Liver (tissue), 9 donors: ENCODE measurements around the gene STC2. TPM values are rescaled to one million over a fixed set of nuclear protein-coding genes. Genes with fewer than 3 reads are reported as not detected.

Experiments used
- DNase-seq: peaks from one replicate; pipeline ENCODE4 v3.0.0-alpha.2; 2017; ENCODE audit warnings: low spot score
- H3K27ac ChIP-seq, 2 donors: one replicate each; pipeline ENCODE4 v1.7.0; 2013; ENCODE audit warnings: inconsistent platforms in 2 of 2, low read length in 2 of 2, control low read depth in 1 of 2, low read depth in 1 of 2, mild to moderate bottlenecking in 1 of 2
- H3K27me3 ChIP-seq, 4 donors: one replicate each; pipeline versions ENCODE4 v1.6.1 to v1.7.0; 2013; ENCODE audit warnings: low read length in 3 of 4, inconsistent platforms in 1 of 4, mild to moderate bottlenecking in 1 of 4, moderate library complexity in 1 of 4; ENCODE audit not compliant: control insufficient read depth in 4 of 4, insufficient read depth in 4 of 4
- H3K36me3 ChIP-seq, 4 donors: one replicate each; pipeline versions ENCODE4 v1.6.1 to v1.7.0; 2013; ENCODE audit warnings: low read length in 3 of 4, mild to moderate bottlenecking in 3 of 4, low read depth in 1 of 4, moderate library complexity in 1 of 4; ENCODE audit not compliant: control insufficient read depth in 4 of 4, insufficient read depth in 3 of 4
- H3K4me1 ChIP-seq, 4 donors: one replicate each; pipeline versions ENCODE4 v1.6.1 to v1.7.0; 2013; ENCODE audit warnings: low read length in 3 of 4, mild to moderate bottlenecking in 3 of 4, moderate library complexity in 1 of 4; ENCODE audit not compliant: control insufficient read depth in 4 of 4, insufficient read depth in 4 of 4
- H3K4me3 ChIP-seq, 3 donors: one replicate each; pipeline versions ENCODE4 v1.6.1 to v1.7.0; 2013; ENCODE audit warnings: low read length in 3 of 3, control low read depth in 1 of 3, low read depth in 1 of 3, mild to moderate bottlenecking in 1 of 3
- H3K9ac ChIP-seq, 2 donors: one replicate each; pipeline ENCODE4 v1.7.0; 2013; ENCODE audit warnings: low read length in 2 of 2, mild to moderate bottlenecking in 2 of 2, moderate library complexity in 2 of 2, control low read depth in 1 of 2, low read depth in 1 of 2
- H3K9me3 ChIP-seq, 4 donors: one replicate each; pipeline versions ENCODE4 v1.6.1 to v1.7.0; 2013; ENCODE audit warnings: low read length in 3 of 4; ENCODE audit not compliant: control insufficient read depth in 4 of 4
- ATF3 ChIP-seq: IDR thresholded peaks from 2 replicates; pipeline ENCODE4 v1.6.1; 2016; ENCODE audit warnings: antibody characterized with exemption
- CTCF ChIP-seq: fragments of 150-350 bp; IDR thresholded peaks from 2 replicates; pipeline ENCODE4 v1.5.1; 2017; ENCODE audit warnings: improper control_type of control experiment, low read depth, low read length; ENCODE audit not compliant: missing input control
- EGR1 ChIP-seq, 2 donors: IDR thresholded peaks; 2 replicates each; pipeline ENCODE4 v1.6.1; 2016 to 2018; ENCODE audit warnings: antibody characterized with exemption in 2 of 2, low read depth in 2 of 2
- FOXA1 ChIP-seq: IDR thresholded peaks from 2 replicates; pipeline ENCODE4 v1.6.1; 2016; ENCODE audit warnings: antibody characterized with exemption
- FOXA2 ChIP-seq: IDR thresholded peaks from 2 replicates; pipeline ENCODE4 v1.6.1; 2016; ENCODE audit warnings: antibody characterized with exemption
- GABPA ChIP-seq, 2 donors: IDR thresholded peaks in 1 of 2; conservative IDR thresholded peaks in 1 of 2; 2 replicates each; pipeline ENCODE4 v1.6.1; 2016; ENCODE audit warnings: antibody characterized with exemption in 2 of 2, mild to moderate bottlenecking in 1 of 2, moderate library complexity in 1 of 2
- HNF4A ChIP-seq, 2 donors: conservative IDR thresholded peaks; 2 replicates each; pipeline ENCODE4 v1.6.1; 2016; ENCODE audit warnings: antibody characterized with exemption in 2 of 2, mild to moderate bottlenecking in 2 of 2
- HNF4G ChIP-seq: IDR thresholded peaks from 2 replicates; pipeline ENCODE4 v1.6.1; 2016; ENCODE audit warnings: antibody characterized with exemption
- JUND ChIP-seq, 2 donors: IDR thresholded peaks; 2 replicates each; pipeline ENCODE4 v1.6.1; 2016; ENCODE audit warnings: antibody characterized with exemption in 2 of 2
- MAX ChIP-seq: IDR thresholded peaks from 2 replicates; pipeline ENCODE4 v1.6.1; 2016; ENCODE audit warnings: antibody characterized with exemption
- NR2F2 ChIP-seq: IDR thresholded peaks from 2 replicates; pipeline ENCODE4 v1.6.1; 2016; ENCODE audit warnings: antibody characterized with exemption
- RAD21 ChIP-seq, 2 donors: IDR thresholded peaks; 2 replicates each; pipeline ENCODE4 v1.6.1; 2016; ENCODE audit warnings: antibody characterized with exemption in 2 of 2, mild to moderate bottlenecking in 2 of 2
- REST ChIP-seq: IDR thresholded peaks from 2 replicates; pipeline ENCODE4 v1.6.1; 2016; ENCODE audit warnings: antibody characterized with exemption, mild to moderate bottlenecking
- RXRA ChIP-seq, 2 donors: IDR thresholded peaks; 2 replicates each; pipeline ENCODE4 v1.6.1; 2017 to 2018; ENCODE audit warnings: antibody characterized with exemption in 2 of 2, mild to moderate bottlenecking in 1 of 2
- SP1 ChIP-seq: IDR thresholded peaks from 2 replicates; pipeline ENCODE4 v1.6.1; 2018; ENCODE audit warnings: antibody characterized with exemption, mild to moderate bottlenecking
- TAF1 ChIP-seq: conservative IDR thresholded peaks from 2 replicates; pipeline ENCODE4 v1.6.1; 2016; ENCODE audit warnings: antibody characterized with exemption, mild to moderate bottlenecking
- YY1 ChIP-seq: IDR thresholded peaks from 2 replicates; pipeline ENCODE4 v1.6.1; 2016; ENCODE audit warnings: antibody characterized with exemption, mild to moderate bottlenecking
- ZBTB33 ChIP-seq: IDR thresholded peaks from 2 replicates; pipeline ENCODE4 v1.6.1; 2016; ENCODE audit warnings: antibody characterized with exemption
- WGBS: extraction: QIAGEN DNeasy Blood & Tissue Kit; methylation state at CpG from one replicate; pipeline ENCODE4 v1.1.7; 2013; 5-methylcytosine and 5-hydroxymethylcytosine counted together
- polyA plus RNA-seq, 2 donors: library from polyadenylated mRNA; stranded (reverse) in 1 of 2; unstranded in 1 of 2; fragments of 200-250 nt in 1 of 2; fragments of >200 nt in 1 of 2; fragmentation: Nextera tagmentation in 1 of 2; extraction: Ambion mirVana in 1 of 2; gene quantifications; one replicate each; pipeline versions ENCODE4 v1.2.1 to v1.2.3, GENCODE V29; 2013 to 2015
- total RNA-seq, 2 donors: library from RNA; depleted of rRNA; stranded (reverse); fragments of >200 nt; gene quantifications; one replicate each; pipeline ENCODE4 v1.2.3, GENCODE V29; 2014
- donor health status: healthy.
- donor health status: healthy.
- donor health status: healthy.
- donor health status: healthy.
- donor health status: healthy.

The STC2 gene
- total and polyA plus RNA-seq, 4 donors: 0.04 to 0.18 (median 0.17) TPM; not detected in 1

- no peak overlapping the region for H3K9ac ChIP-seq
- H3K27me3 ChIP-seq: peaks cover 0 to 3% (median 0%) of the 10 kb centered on the region in 4 donors
- TF ChIP-seq MAX (no peak), SP1 (no peak), NR2F2 (no peak), HNF4A (conservative IDR thresholded peaks at IDR 0.05) (no peak), JUND (IDR thresholded peaks at IDR 0.05) (no peak), ATF3 (no peak), RAD21 (IDR thresholded peaks at IDR 0.05) (no peak), CTCF (no peak), ZBTB33 (no peak), TAF1 (no peak), HNF4G (no peak), FOXA1 (no peak), RXRA (IDR thresholded peaks at IDR 0.05) (no peak), GABPA (IDR thresholded peaks at IDR 0.05 in 1 of 2, conservative IDR thresholded peaks at IDR 0.05 in 1 of 2) (no peak), REST (no peak), FOXA2 (no peak), EGR1 (IDR thresholded peaks at IDR 0.05; ENCODE audit: low read depth in 2 of 2) (no peak), YY1 (no peak)
- H3K4me1 ChIP-seq: peaks cover 0 to 7% (median 2%) of the 10 kb centered on the region in 4 donors
- WGBS: 92% methylated on average over 1 of the region's 1 CpG
- no peak overlapping the region for H3K4me3 ChIP-seq
- H3K36me3 ChIP-seq: no peaks in the 10 kb centered on the region
- no peak for DNase-seq
- no peaks in the 10 kb centered on the region for H3K9me3 ChIP-seq
- no peak overlapping the region for H3K27ac ChIP-seq
Measured at GRCh38 chr5:173295796-173296195, 32.4 kb downstream of the STC2 start.
